ENCODE results near the gene DPYD. TPM values are rescaled to one million over a fixed set of nuclear protein-coding genes. Genes with fewer than 3 reads are reported as not detected.

The DPYD gene
- total RNA-seq, 1 donor from 2014 or later = 8.8 TPM

- no peaks in the 10 kb centered on the region for H3K36me3 Mint-ChIP-seq (ENCODE audit: low read depth, unreplicated experiment)
- H3K27ac Mint-ChIP-seq (ENCODE audit: unreplicated experiment) = no peak overlapping the region
- no peaks in the 10 kb centered on the region for H3K27me3 Mint-ChIP-seq (ENCODE audit: low read depth, unreplicated experiment)
- no peak overlapping the region for H3K4me3 Mint-ChIP-seq (ENCODE audit: unreplicated experiment)
- TF ChIP-seq EZH2 (IDR thresholded peaks at IDR 0.05; ENCODE audit: insufficient read depth, low read length) = no peak
- TF ChIP-seq, protein P1, sequence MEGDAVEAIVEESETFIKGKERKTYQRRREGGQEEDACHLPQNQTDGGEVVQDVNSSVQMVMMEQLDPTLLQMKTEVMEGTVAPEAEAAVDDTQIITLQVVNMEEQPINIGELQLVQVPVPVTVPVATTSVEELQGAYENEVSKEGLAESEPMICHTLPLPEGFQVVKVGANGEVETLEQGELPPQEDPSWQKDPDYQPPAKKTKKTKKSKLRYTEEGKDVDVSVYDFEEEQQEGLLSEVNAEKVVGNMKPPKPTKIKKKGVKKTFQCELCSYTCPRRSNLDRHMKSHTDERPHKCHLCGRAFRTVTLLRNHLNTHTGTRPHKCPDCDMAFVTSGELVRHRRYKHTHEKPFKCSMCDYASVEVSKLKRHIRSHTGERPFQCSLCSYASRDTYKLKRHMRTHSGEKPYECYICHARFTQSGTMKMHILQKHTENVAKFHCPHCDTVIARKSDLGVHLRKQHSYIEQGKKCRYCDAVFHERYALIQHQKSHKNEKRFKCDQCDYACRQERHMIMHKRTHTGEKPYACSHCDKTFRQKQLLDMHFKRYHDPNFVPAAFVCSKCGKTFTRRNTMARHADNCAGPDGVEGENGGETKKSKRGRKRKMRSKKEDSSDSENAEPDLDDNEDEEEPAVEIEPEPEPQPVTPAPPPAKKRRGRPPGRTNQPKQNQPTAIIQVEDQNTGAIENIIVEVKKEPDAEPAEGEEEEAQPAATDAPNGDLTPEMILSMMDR (IDR thresholded peaks at IDR 0.05; ENCODE audit: insufficient read depth, low read depth, low read length) = no peak
- Histone ChIP-seq H3K27ac (ENCODE audit: low read depth, low read length) (peak overlapping the region; percentile 9), H4K20me1 (ENCODE audit: insufficient read depth, low read length) (no peaks in the 10 kb centered on the region), H3K27me3 (ENCODE audit: insufficient read depth, low read length) (no peaks in the 10 kb centered on the region), H3K9ac (ENCODE audit: low read length) (no peak overlapping the region), H3K4me2 (ENCODE audit: low read length) (peak overlapping the region; percentile 34), H3K79me2 (ENCODE audit: insufficient read depth, low read length) (no peaks in the 10 kb centered on the region), H3K4me1 (ENCODE audit: insufficient read depth, low read length) (peaks cover 32% of the 10 kb centered on the region), H2AFZ (ENCODE audit: low read depth, low read length) (no peak overlapping the region), H3K4me3 (ENCODE audit: insufficient read depth, low read depth, low read length) (no peak overlapping the region), H3K9me3 (ENCODE audit: insufficient read depth, low read depth, low read length) (no peaks in the 10 kb centered on the region), H3K36me3 (ENCODE audit: insufficient read depth, low read length) (no peaks in the 10 kb centered on the region)
- peaks cover 14% of the 10 kb centered on the region for H3K4me1 Mint-ChIP-seq (ENCODE audit: low read depth, unreplicated experiment)
- no peaks in the 10 kb centered on the region for H3K9me3 Mint-ChIP-seq (ENCODE audit: unreplicated experiment)
- FAIRE-seq = peak; percentile 55
- peak; percentile 76 for DNase-seq (ENCODE audit: low read depth)
These were observed 781.3 kb downstream of the DPYD start for GRCh38 chr1:97139512-97139911.

- no peaks in the 10 kb centered on the region for H4K20me1 ChIP-seq (ENCODE audit: insufficient read depth, low read length)
- Mint-ChIP-seq H3K27ac (ENCODE audit: unreplicated experiment) (no peak overlapping the region), H3K36me3 (ENCODE audit: low read depth, unreplicated experiment) (no peaks in the 10 kb centered on the region), H3K9me3 (ENCODE audit: unreplicated experiment) (no peaks in the 10 kb centered on the region), H3K4me1 (ENCODE audit: low read depth, unreplicated experiment) (peaks cover 11% of the 10 kb centered on the region), H3K4me3 (ENCODE audit: unreplicated experiment) (no peak overlapping the region), H3K27me3 (ENCODE audit: low read depth, unreplicated experiment) (no peaks in the 10 kb centered on the region)
- H3K9ac ChIP-seq (ENCODE audit: low read length) = no peak overlapping the region
- H3K27ac ChIP-seq (ENCODE audit: low read depth, low read length) = no peak overlapping the region
- H3K36me3 ChIP-seq (ENCODE audit: insufficient read depth, low read length) = no peaks in the 10 kb centered on the region
- DNase-seq (ENCODE audit: low read depth) (no peak), FAIRE-seq (no peak)
- H2AFZ ChIP-seq (ENCODE audit: low read depth, low read length) = no peak overlapping the region
- H3K4me2 ChIP-seq (ENCODE audit: low read length) = peak overlapping the region; percentile 46
- H3K4me3 ChIP-seq (ENCODE audit: insufficient read depth, low read depth, low read length) = no peak overlapping the region
- no peaks in the 10 kb centered on the region for H3K27me3 ChIP-seq (ENCODE audit: insufficient read depth, low read length)
- no peaks in the 10 kb centered on the region for H3K9me3 ChIP-seq (ENCODE audit: insufficient read depth, low read depth, low read length)
- H3K4me1 ChIP-seq (ENCODE audit: insufficient read depth, low read length) = peaks cover 24% of the 10 kb centered on the region
- no peaks in the 10 kb centered on the region for H3K79me2 ChIP-seq (ENCODE audit: insufficient read depth, low read length)
- TF ChIP-seq, protein P1 (IDR thresholded peaks at IDR 0.05; ENCODE audit: insufficient read depth, low read depth, low read length) = no peak
- TF ChIP-seq EZH2 (IDR thresholded peaks at IDR 0.05; ENCODE audit: insufficient read depth, low read length) = no peak
These were observed 782.3 kb downstream of the DPYD start for GRCh38 chr1:97138515-97139032.

DNA sequence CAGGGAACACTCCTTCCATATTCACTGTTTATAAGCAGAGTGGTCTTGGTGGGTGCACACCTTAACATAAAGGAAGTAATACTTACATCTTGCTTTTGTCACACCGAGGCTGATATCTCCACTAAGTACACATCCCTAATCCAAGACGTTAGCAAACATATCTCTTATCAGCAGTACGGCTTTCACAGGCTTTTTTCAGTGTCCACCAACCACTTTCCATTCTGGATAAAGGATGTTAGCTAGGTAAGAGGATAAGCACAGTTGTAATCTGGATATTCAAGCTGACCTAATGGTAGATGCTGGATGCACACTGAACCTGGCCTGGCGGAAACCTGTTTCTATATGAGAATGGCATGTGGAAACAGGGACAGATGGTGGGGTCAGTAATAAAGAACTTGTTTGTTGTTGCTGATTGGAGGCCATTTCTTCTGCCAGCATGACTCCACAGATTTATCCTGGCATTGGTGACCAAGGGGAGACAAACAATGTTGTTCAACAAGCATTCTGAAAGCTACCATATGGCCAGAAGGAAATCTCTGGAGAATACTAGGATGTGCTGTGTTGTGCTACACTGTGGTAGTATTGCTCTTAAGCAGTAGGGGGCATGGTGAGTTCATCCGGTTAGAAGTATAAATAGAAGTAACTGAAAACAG lies 782.8 kb downstream of the DPYD start:
- peak overlapping the region; percentile 7 for H2AFZ ChIP-seq (ENCODE audit: low read depth, low read length)
- H3K79me2 ChIP-seq (ENCODE audit: insufficient read depth, low read length) = no peaks in the 10 kb centered on the region
- no peak overlapping the region for H3K27ac ChIP-seq (ENCODE audit: low read depth, low read length)
- TF ChIP-seq, protein P1 (IDR thresholded peaks at IDR 0.05; ENCODE audit: insufficient read depth, low read depth, low read length) = peak; percentile 77
- TF ChIP-seq EZH2 (IDR thresholded peaks at IDR 0.05; ENCODE audit: insufficient read depth, low read length) = no peak
- no peaks in the 10 kb centered on the region for H3K27me3 ChIP-seq (ENCODE audit: insufficient read depth, low read length)
- no peaks in the 10 kb centered on the region for H3K9me3 Mint-ChIP-seq (ENCODE audit: unreplicated experiment)
- no peak overlapping the region for H3K4me3 Mint-ChIP-seq (ENCODE audit: unreplicated experiment)
- H3K27ac Mint-ChIP-seq (ENCODE audit: unreplicated experiment) = no peak overlapping the region
- H3K4me1 ChIP-seq (ENCODE audit: insufficient read depth, low read length) = peaks cover 18% of the 10 kb centered on the region
- H3K4me1 Mint-ChIP-seq (ENCODE audit: low read depth, unreplicated experiment) = peaks cover 11% of the 10 kb centered on the region
- H3K9me3 ChIP-seq (ENCODE audit: insufficient read depth, low read depth, low read length) = no peaks in the 10 kb centered on the region
- peak overlapping the region; percentile 46 for H3K4me2 ChIP-seq (ENCODE audit: low read length)
- H3K4me3 ChIP-seq (ENCODE audit: insufficient read depth, low read depth, low read length) = no peak overlapping the region
- H3K36me3 Mint-ChIP-seq (ENCODE audit: low read depth, unreplicated experiment) = no peaks in the 10 kb centered on the region
- H4K20me1 ChIP-seq (ENCODE audit: insufficient read depth, low read length) = no peaks in the 10 kb centered on the region
- no peaks in the 10 kb centered on the region for H3K36me3 ChIP-seq (ENCODE audit: insufficient read depth, low read length)
- peak; percentile 59 for DNase-seq (ENCODE audit: low read depth)
- peak; percentile 89 for FAIRE-seq
- H3K9ac ChIP-seq (ENCODE audit: low read length) = no peak overlapping the region
- no peaks in the 10 kb centered on the region for H3K27me3 Mint-ChIP-seq (ENCODE audit: low read depth, unreplicated experiment)

All from astrocyte (in vitro differentiated cells and primary cell).